Astrocyte of the cerebellum (primary cell): Measurements from ENCODE around the gene APP.

ENCODE experiments used
- DNase-seq: peaks from one replicate; pipeline ENCODE4 v3.0.0-alpha.2; 2011; ENCODE audit warnings: low read depth
- H3K4me3 ChIP-seq: 2 replicates; pipeline ENCODE4 v1.5.1; 2011; ENCODE audit warnings: mild to moderate bottlenecking, low read depth, low read length, moderate library complexity
- CTCF ChIP-seq: IDR thresholded peaks from 2 replicates; pipeline ENCODE4 v1.5.1; 2012; ENCODE audit warnings: low read length, low read depth, moderate library complexity, mild to moderate bottlenecking; ENCODE audit errors: missing control alignments
- in situ Hi-C: cut with HindIII; loops from 2 replicates; pipeline ENCODE4 v1.10.0; 2017; ENCODE audit warnings: low sequenced_read_pairs

APP gene

GRCh38 chr21:26142363-26142762 is 28.2 kb downstream of the APP start:
- in situ Hi-C loops = no loop called here

GRCh38 chr21:26140926-26141325 is 29.6 kb downstream of the APP start:
- H3K4me3 ChIP-seq = no peak overlapping the region
- TF ChIP-seq CTCF = no peak
- no peak for DNase-seq
- in situ Hi-C loops = no loop called here

More at GRCh38 chr21:26142363-26142762, 28.2 kb downstream of the APP start:
- no peak for DNase-seq
- H3K4me3 ChIP-seq = no peak overlapping the region
- TF ChIP-seq CTCF = no peak

- DNase-seq = peak; percentile 72
- no peak for TF ChIP-seq CTCF
- H3K4me3 ChIP-seq = no peak overlapping the region
- in situ Hi-C loops = no loop called here
These were observed 30.4 kb downstream of the APP start for GRCh38 chr21:26140164-26140579.

GRCh38 chr21:26138615-26139257 is 31.8 kb downstream of the APP start:
- in situ Hi-C loops = no loop called here
- no peak for TF ChIP-seq CTCF
- no peak overlapping the region for H3K4me3 ChIP-seq
- no peak for DNase-seq

GRCh38 chr21:26137379-26138060 is 33.0 kb downstream of the APP start:
- in situ Hi-C loops = no loop called here
- TF ChIP-seq CTCF = no peak
- no peak for DNase-seq
- no peak overlapping the region for H3K4me3 ChIP-seq

- no peak for TF ChIP-seq CTCF
- no peak for DNase-seq
- H3K4me3 ChIP-seq = no peak overlapping the region
- in situ Hi-C loops = no loop called here
These were observed 33.9 kb downstream of the APP start for GRCh38 chr21:26136671-26137070.
